A673 (cell line): ENCODE measurements around the gene CHD1. TPM values are rescaled to one million over a fixed set of nuclear protein-coding genes. Genes with fewer than 3 reads are reported as not detected.

Experiments
- BruUV-seq: library from RNA; stranded (reverse); fragments of 400-500 nt; replicated peaks from 2 replicates; lab custom pipeline; 2021; lab: Mats Ljungman, UMichigan
- CTCF ChIA-PET: fragments of 300-600 bp; sonication (Branson Sonifier 250); formaldehyde crosslinking; loops from one replicate; lab custom pipeline; 2022; ENCODE audit warnings: antibody characterized with exemption; lab: Charles Lee
- POLR2A ChIA-PET: fragments of 300-600 bp; sonication (Branson Sonifier 250); formaldehyde crosslinking; loops from one replicate; lab custom pipeline; 2022; ENCODE audit warnings: antibody characterized with exemption; ENCODE audit not compliant: low non-redundant PET; lab: Charles Lee
- DNase-seq: peaks from one replicate; pipeline ENCODE4 v3.0.0-alpha.2; 2015; ENCODE audit warnings: low spot score
- H3K27ac ChIP-seq: fragments of 200-600 bp; sonication (generic); 2 replicates; pipeline ENCODE4 v1.5.1; 2016; ENCODE audit warnings: mixed run types, low read depth, mild to moderate bottlenecking, mixed read lengths, antibody characterized with exemption, low read length; ENCODE audit not compliant: poor library complexity, severe bottlenecking
- H3K27me3 ChIP-seq: fragments of 200-600 bp; sonication (generic); replicated peaks from 2 replicates; pipeline ENCODE4 v1.6.1; 2017; ENCODE audit warnings: mixed run types, low read depth, mild to moderate bottlenecking, mixed read lengths, antibody characterized with exemption, low read length; ENCODE audit not compliant: insufficient read depth, poor library complexity
- H3K36me3 ChIP-seq: fragments of 200-600 bp; sonication (generic); 2 replicates; pipeline ENCODE4 v1.6.1; 2016; ENCODE audit warnings: mixed run types, mild to moderate bottlenecking, mixed read lengths, antibody characterized with exemption, low read length; ENCODE audit not compliant: insufficient read depth, poor library complexity, severe bottlenecking
- H3K4me1 ChIP-seq: fragments of 200-600 bp; sonication (generic); 2 replicates; pipeline ENCODE4 v1.6.1; 2017; ENCODE audit warnings: mixed run types, mild to moderate bottlenecking, mixed read lengths, antibody characterized with exemption, low read length; ENCODE audit not compliant: insufficient read depth, poor library complexity, severe bottlenecking
- H3K4me3 ChIP-seq: fragments of 200-600 bp; sonication (generic); 2 replicates; pipeline ENCODE4 v1.5.1; 2016; ENCODE audit warnings: low read depth, mixed run types, mild to moderate bottlenecking, mixed read lengths, low read length; ENCODE audit not compliant: poor library complexity, severe bottlenecking
- H3K9me3 ChIP-seq: fragments of 200-600 bp; sonication (generic); 2 replicates; pipeline ENCODE4 v1.6.1; 2016; ENCODE audit warnings: mixed run types, low read depth, mild to moderate bottlenecking, mixed read lengths, antibody characterized with exemption, low read length; ENCODE audit not compliant: poor library complexity, severe bottlenecking
- CTCF ChIP-seq: fragments of 300-800, 200-600 bp; sonication (generic); conservative IDR thresholded peaks from 2 replicates; pipeline ENCODE4 v1.5.1; 2017; ENCODE audit warnings: low read depth, mild to moderate bottlenecking, antibody characterized with exemption, low read length, moderate library complexity, mixed read lengths
- EZH2 ChIP-seq: fragments of 200-600 bp; sonication (generic); IDR thresholded peaks from 2 replicates; pipeline ENCODE4 v1.6.1; 2017; ENCODE audit warnings: borderline replicate concordance, low read depth, mild to moderate bottlenecking, mixed read lengths, antibody characterized with exemption, low read length; ENCODE audit not compliant: poor library complexity, severe bottlenecking
- intact Hi-C: fragments of 100-400 bp; cut with micrococcal nuclease; formaldehyde crosslinking; loops from one replicate; pipeline ENCODE4 v1.10.0; 2022; ENCODE audit not compliant: unreplicated experiment
- total RNA-seq: library from RNA; stranded (reverse); gene quantifications from 2 replicates; pipeline ENCODE4 v1.2.3, GENCODE V29; 2021

The CHD1 gene
- total RNA-seq, 1 experiment from 2014 or later = 61.0 TPM

GRCh38 chr5:98813755-98814154, 115.1 kb downstream of the CHD1 start:
- no peaks in the 10 kb centered on the region for H3K4me1 ChIP-seq
- POLR2A ChIA-PET = no interaction called here
- H3K27me3 ChIP-seq = no peaks in the 10 kb centered on the region
- H3K27ac ChIP-seq = no peak overlapping the region
- H3K9me3 ChIP-seq = no peaks in the 10 kb centered on the region
- TF ChIP-seq CTCF = no peak
- no peak for TF ChIP-seq EZH2
- intact Hi-C loops = no loop called here
- BruUV-seq = no TSS peak
- CTCF ChIA-PET = no interaction called here
- no peak for DNase-seq
- no peaks in the 10 kb centered on the region for H3K36me3 ChIP-seq
- no peak overlapping the region for H3K4me3 ChIP-seq

- ChIA-PET POLR2A (no interaction called here), CTCF (interaction anchor here (1.0 kb wide), 1 partner anchor 14 kb away, joined by 4 read pairs; no protein-coding TSS in a partner anchor)
- no peak for TF ChIP-seq EZH2
- no peak for TF ChIP-seq CTCF
- no peak for DNase-seq
- Histone ChIP-seq H3K4me1 (no peaks in the 10 kb centered on the region), H3K27ac (no peak overlapping the region), H3K4me3 (no peak overlapping the region), H3K27me3 (no peaks in the 10 kb centered on the region), H3K36me3 (no peaks in the 10 kb centered on the region), H3K9me3 (peaks cover 13% of the 10 kb centered on the region)
- BruUV-seq = no TSS peak
- intact Hi-C loops = no loop called here
Observed at GRCh38 chr5:98810206-98810605, 118.6 kb downstream of the CHD1 start.

GRCh38 chr5:98807806-98808205, 121.0 kb downstream of the CHD1 start:
- BruUV-seq = no TSS peak
- no peak overlapping the region for H3K4me3 ChIP-seq
- H3K9me3 ChIP-seq = peaks cover 15% of the 10 kb centered on the region
- POLR2A ChIA-PET = no interaction called here
- H3K4me1 ChIP-seq = no peaks in the 10 kb centered on the region
- CTCF ChIA-PET = no interaction called here
- intact Hi-C loops = no loop called here
- DNase-seq = no peak
- no peaks in the 10 kb centered on the region for H3K27me3 ChIP-seq
- no peak overlapping the region for H3K27ac ChIP-seq
- no peaks in the 10 kb centered on the region for H3K36me3 ChIP-seq
- TF ChIP-seq EZH2 (no peak), CTCF (no peak)
